ENCODE measurements around the gene CDC42BPA.

Gene CDC42BPA

GRCh38 chr1:227305894-227306626, 12.2 kb downstream of the CDC42BPA start:
- Histone ChIP-seq H3K4me1 (ENCODE audit: control insufficient read depth, insufficient read depth, low read length, poor library complexity, severe bottlenecking) (no peaks in the 10 kb centered on the region), H3K36me3 (ENCODE audit: control insufficient read depth, insufficient read depth, low read length) (peaks cover 4% of the 10 kb centered on the region), H3K9me3 (ENCODE audit: control insufficient read depth, low read length) (no peaks in the 10 kb centered on the region), H3K4me3 (ENCODE audit: extremely low read depth, insufficient read depth, low read length, poor library complexity, severe bottlenecking) (no peak overlapping the region), H3K27ac (ENCODE audit: low read depth, low read length, severe bottlenecking) (no peak overlapping the region)
- no CpG with 5 or more reads among the region's 6 CpGs for WGBS, 2 experiments (ENCODE audit: insufficient coverage in 2 of 2)

- no peaks in the 10 kb centered on the region for H3K4me1 ChIP-seq (ENCODE audit: control insufficient read depth, insufficient read depth, low read length, poor library complexity, severe bottlenecking)
Measured at GRCh38 chr1:227304665-227305064, 13.6 kb downstream of the CDC42BPA start.

GRCh38 chr1:227303662-227304061, 14.6 kb downstream of the CDC42BPA start:
- Histone ChIP-seq H3K4me1 (ENCODE audit: control insufficient read depth, insufficient read depth, low read length, poor library complexity, severe bottlenecking) (no peaks in the 10 kb centered on the region), H3K27ac (ENCODE audit: low read depth, low read length, severe bottlenecking) (no peak overlapping the region), H3K4me3 (ENCODE audit: extremely low read depth, insufficient read depth, low read length, poor library complexity, severe bottlenecking) (no peak overlapping the region), H3K36me3 (ENCODE audit: control insufficient read depth, insufficient read depth, low read length) (no peaks in the 10 kb centered on the region), H3K9me3 (ENCODE audit: control insufficient read depth, low read length) (no peaks in the 10 kb centered on the region)

More at GRCh38 chr1:227304665-227305064, 13.6 kb downstream of the CDC42BPA start:
- Histone ChIP-seq H3K27ac (ENCODE audit: low read depth, low read length, severe bottlenecking) (no peak overlapping the region), H3K9me3 (ENCODE audit: control insufficient read depth, low read length) (no peaks in the 10 kb centered on the region), H3K4me3 (ENCODE audit: extremely low read depth, insufficient read depth, low read length, poor library complexity, severe bottlenecking) (no peak overlapping the region), H3K36me3 (ENCODE audit: control insufficient read depth, insufficient read depth, low read length) (no peaks in the 10 kb centered on the region)

GRCh38 chr1:227300682-227301081, 17.6 kb downstream of the CDC42BPA start:
- 94 to 98% methylated on average over 4 of the region's 7 CpGs for WGBS, 2 experiments (ENCODE audit: insufficient coverage in 2 of 2)

GRCh38 chr1:227299688-227300087, 18.6 kb downstream of the CDC42BPA start:
- H3K4me1 ChIP-seq (ENCODE audit: control insufficient read depth, insufficient read depth, low read length, poor library complexity, severe bottlenecking) = no peaks in the 10 kb centered on the region
- 90% methylated on average over 3 of the region's 4 CpGs; no CpG with 5 or more reads in 1 of the 2 experiments for WGBS, 2 experiments (ENCODE audit: insufficient coverage in 2 of 2)
- no peaks in the 10 kb centered on the region for H3K9me3 ChIP-seq (ENCODE audit: control insufficient read depth, low read length)
- no peak overlapping the region for H3K27ac ChIP-seq (ENCODE audit: low read depth, low read length, severe bottlenecking)
- H3K36me3 ChIP-seq (ENCODE audit: control insufficient read depth, insufficient read depth, low read length) = peaks cover 7% of the 10 kb centered on the region
- H3K4me3 ChIP-seq (ENCODE audit: extremely low read depth, insufficient read depth, low read length, poor library complexity, severe bottlenecking) = no peak overlapping the region

More at GRCh38 chr1:227300682-227301081, 17.6 kb downstream of the CDC42BPA start:
- Histone ChIP-seq H3K4me3 (ENCODE audit: extremely low read depth, insufficient read depth, low read length, poor library complexity, severe bottlenecking) (no peak overlapping the region), H3K9me3 (ENCODE audit: control insufficient read depth, low read length) (no peaks in the 10 kb centered on the region), H3K36me3 (ENCODE audit: control insufficient read depth, insufficient read depth, low read length) (peaks cover 3% of the 10 kb centered on the region), H3K4me1 (ENCODE audit: control insufficient read depth, insufficient read depth, low read length, poor library complexity, severe bottlenecking) (no peaks in the 10 kb centered on the region), H3K27ac (ENCODE audit: low read depth, low read length, severe bottlenecking) (no peak overlapping the region)

GRCh38 chr1:227299241-227299627, 19.1 kb downstream of the CDC42BPA start:
- Histone ChIP-seq H3K27ac (ENCODE audit: low read depth, low read length, severe bottlenecking) (no peak overlapping the region), H3K9me3 (ENCODE audit: control insufficient read depth, low read length) (no peaks in the 10 kb centered on the region), H3K36me3 (ENCODE audit: control insufficient read depth, insufficient read depth, low read length) (peaks cover 7% of the 10 kb centered on the region), H3K4me3 (ENCODE audit: extremely low read depth, insufficient read depth, low read length, poor library complexity, severe bottlenecking) (no peak overlapping the region), H3K4me1 (ENCODE audit: control insufficient read depth, insufficient read depth, low read length, poor library complexity, severe bottlenecking) (no peaks in the 10 kb centered on the region)

DNA sequence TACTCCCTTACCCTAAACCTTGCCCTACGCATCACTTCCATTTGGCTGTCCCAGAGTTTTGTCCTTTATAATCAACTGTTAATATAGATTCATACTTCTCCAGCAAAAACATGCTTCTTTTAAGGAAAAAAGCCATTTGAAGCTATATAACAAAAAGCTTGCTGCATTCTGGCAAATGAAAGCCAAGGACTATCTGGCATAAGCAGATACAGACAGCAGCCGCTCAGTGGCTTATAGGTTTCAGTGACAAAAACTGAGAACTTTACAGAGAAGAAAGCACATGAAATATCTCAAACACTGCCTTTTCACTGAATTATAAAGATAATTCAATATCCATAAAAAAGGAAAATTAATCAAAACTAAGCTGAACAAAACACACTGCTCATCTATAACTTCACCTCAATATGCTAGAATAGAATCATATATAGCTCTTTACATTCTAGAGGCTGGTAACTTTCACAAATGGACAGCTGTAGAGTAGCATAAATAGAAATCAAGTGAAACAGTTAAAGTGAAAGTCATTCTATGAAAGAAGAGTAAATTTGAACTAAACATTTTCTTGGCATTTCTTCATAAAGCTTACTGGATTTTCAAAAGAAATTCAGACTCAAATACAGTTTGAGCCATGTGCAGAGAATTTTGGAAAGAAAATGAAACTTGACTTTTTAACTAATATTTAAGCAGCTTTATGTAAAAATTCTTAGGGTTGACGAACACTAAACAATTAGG, 19.6 kb downstream of the CDC42BPA start:
- 100% methylated on average over 1 to 2 of the region's 3 CpGs for WGBS, 2 experiments (ENCODE audit: insufficient coverage in 2 of 2)
- Histone ChIP-seq H3K27ac (ENCODE audit: low read depth, low read length, severe bottlenecking) (no peak overlapping the region), H3K4me3 (ENCODE audit: extremely low read depth, insufficient read depth, low read length, poor library complexity, severe bottlenecking) (no peak overlapping the region), H3K36me3 (ENCODE audit: control insufficient read depth, insufficient read depth, low read length) (peaks cover 7% of the 10 kb centered on the region), H3K9me3 (ENCODE audit: control insufficient read depth, low read length) (no peaks in the 10 kb centered on the region), H3K4me1 (ENCODE audit: control insufficient read depth, insufficient read depth, low read length, poor library complexity, severe bottlenecking) (no peaks in the 10 kb centered on the region)

- H3K4me3 ChIP-seq (ENCODE audit: extremely low read depth, insufficient read depth, low read length, poor library complexity, severe bottlenecking) = no peak overlapping the region
- H3K4me1 ChIP-seq (ENCODE audit: control insufficient read depth, insufficient read depth, low read length, poor library complexity, severe bottlenecking) = no peaks in the 10 kb centered on the region
- 86% methylated on average over 1 of the region's 4 CpGs; no CpG with 5 or more reads in 1 of the 2 experiments for WGBS, 2 experiments (ENCODE audit: insufficient coverage in 2 of 2)
- no peaks in the 10 kb centered on the region for H3K9me3 ChIP-seq (ENCODE audit: control insufficient read depth, low read length)
- H3K36me3 ChIP-seq (ENCODE audit: control insufficient read depth, insufficient read depth, low read length) = peaks cover 7% of the 10 kb centered on the region
- no peak overlapping the region for H3K27ac ChIP-seq (ENCODE audit: low read depth, low read length, severe bottlenecking)
Measured at GRCh38 chr1:227297073-227297793, 21.1 kb downstream of the CDC42BPA start.

DNA sequence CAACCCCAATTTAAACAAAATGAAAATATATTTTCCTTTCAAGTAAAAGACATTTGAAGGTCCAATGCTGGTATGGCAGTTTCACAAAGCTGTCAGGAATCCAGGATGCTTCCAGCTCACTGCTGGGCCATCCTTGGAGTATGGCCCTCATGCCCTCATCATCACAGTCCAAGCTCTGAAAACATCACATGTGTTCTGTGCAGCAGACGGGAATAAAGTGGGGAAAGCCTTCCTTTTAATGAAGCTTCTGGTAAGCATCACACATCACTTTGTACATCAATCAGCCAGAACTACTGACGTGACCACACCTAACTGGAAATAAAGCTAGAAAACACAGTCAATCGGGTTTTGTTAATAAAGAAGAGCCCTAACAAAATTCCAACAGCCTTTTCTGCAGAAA, 22.7 kb downstream of the CDC42BPA start:
- 89 to 100% methylated on average over 2 to 3 of the region's 3 CpGs for WGBS, 2 experiments (ENCODE audit: insufficient coverage in 2 of 2)
- Histone ChIP-seq H3K27ac (ENCODE audit: low read depth, low read length, severe bottlenecking) (no peak overlapping the region), H3K4me1 (ENCODE audit: control insufficient read depth, insufficient read depth, low read length, poor library complexity, severe bottlenecking) (no peaks in the 10 kb centered on the region)

DNA sequence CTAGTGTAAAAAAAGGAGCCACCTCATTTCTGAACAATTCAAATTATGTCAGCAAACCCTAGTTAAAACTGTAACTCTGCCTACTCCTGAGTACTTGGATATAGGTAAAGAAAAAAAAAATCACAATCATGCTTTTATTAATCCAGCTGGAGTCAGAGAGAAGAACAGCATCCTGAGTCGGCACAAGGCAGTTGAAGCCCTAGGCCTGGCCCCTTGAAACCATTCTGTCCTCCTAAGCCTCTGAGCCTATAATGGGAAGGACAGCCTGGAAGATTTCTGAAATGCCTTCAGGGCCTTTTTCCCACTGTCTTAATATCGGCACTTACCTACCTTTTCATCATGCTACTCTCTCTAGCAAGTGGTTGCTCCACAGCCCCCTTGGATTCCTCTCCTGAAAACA, 32.5 kb downstream of the CDC42BPA start:
- H3K4me1 ChIP-seq (ENCODE audit: control insufficient read depth, insufficient read depth, low read length, poor library complexity, severe bottlenecking) = no peaks in the 10 kb centered on the region
- peaks cover 40% of the 10 kb centered on the region for H3K36me3 ChIP-seq (ENCODE audit: control insufficient read depth, insufficient read depth, low read length)
- no peak overlapping the region for H3K4me3 ChIP-seq (ENCODE audit: extremely low read depth, insufficient read depth, low read length, poor library complexity, severe bottlenecking)
- 93 to 100% methylated on average over 1 to 2 of the region's 2 CpGs for WGBS, 2 experiments (ENCODE audit: insufficient coverage in 2 of 2)
- H3K9me3 ChIP-seq (ENCODE audit: control insufficient read depth, low read length) = peaks cover 30% of the 10 kb centered on the region
- no peak overlapping the region for H3K27ac ChIP-seq (ENCODE audit: low read depth, low read length, severe bottlenecking)

More for the DNA sequence above, 22.7 kb downstream of the CDC42BPA start:
- no peaks in the 10 kb centered on the region for H3K9me3 ChIP-seq (ENCODE audit: control insufficient read depth, low read length)
- peaks cover 7% of the 10 kb centered on the region for H3K36me3 ChIP-seq (ENCODE audit: control insufficient read depth, insufficient read depth, low read length)
- no peak overlapping the region for H3K4me3 ChIP-seq (ENCODE audit: extremely low read depth, insufficient read depth, low read length, poor library complexity, severe bottlenecking)

Measured in mesodermal cell (in vitro differentiated cells).